ENCODE measurements around the gene SORL1. TPM values are rescaled to one million over a fixed set of nuclear protein-coding genes. Genes with fewer than 3 reads are reported as not detected.

Gene SORL1
- total RNA-seq, 1 experiment from 2014 or later: 4.5 TPM

DNA sequence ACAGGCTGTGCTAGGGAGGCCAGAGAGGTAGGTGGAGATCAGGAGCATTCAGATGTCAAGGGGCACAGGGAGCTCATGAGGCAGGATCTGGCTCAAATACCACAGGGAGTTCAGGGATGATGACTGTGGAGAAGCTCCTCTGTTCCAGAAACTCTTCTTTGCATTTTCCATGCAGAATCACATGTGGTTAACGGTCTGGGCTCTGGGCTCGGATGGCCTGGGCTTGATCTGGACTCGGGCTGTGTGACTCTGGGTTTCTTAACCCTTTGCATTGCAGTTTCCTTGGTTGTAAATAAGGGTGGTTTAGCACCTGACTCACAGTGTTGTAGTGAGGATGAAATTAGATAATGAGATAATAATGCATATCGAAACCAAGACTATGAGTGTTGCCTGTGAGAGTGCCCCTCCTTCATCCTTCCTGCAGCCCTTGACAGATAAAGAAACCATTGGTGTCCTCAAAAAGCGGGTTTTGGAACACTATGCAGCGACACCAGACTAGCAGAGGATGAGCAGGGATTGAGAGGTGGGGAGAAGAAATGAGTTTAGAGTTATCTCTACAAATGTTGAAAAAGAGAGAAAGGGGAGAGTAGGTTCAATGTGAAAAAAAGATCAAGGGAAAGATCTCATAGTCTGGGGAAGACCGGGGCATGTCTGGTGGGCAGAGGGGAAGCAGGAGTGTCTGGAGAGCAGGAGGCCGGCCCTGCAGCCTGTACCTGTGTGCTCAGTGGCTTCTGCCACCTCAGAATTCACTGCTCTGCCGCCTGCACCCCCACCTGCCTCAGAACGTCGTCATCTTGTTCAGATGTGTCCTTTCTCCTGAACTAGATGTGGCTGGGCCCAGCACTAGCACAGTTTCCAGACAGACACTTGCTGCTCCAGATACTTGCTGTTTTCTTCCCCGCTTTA is 198.5 kb downstream of the SORL1 start:
- no peak for DNase-seq (ENCODE audit: extremely low read depth, low read depth)

DNA sequence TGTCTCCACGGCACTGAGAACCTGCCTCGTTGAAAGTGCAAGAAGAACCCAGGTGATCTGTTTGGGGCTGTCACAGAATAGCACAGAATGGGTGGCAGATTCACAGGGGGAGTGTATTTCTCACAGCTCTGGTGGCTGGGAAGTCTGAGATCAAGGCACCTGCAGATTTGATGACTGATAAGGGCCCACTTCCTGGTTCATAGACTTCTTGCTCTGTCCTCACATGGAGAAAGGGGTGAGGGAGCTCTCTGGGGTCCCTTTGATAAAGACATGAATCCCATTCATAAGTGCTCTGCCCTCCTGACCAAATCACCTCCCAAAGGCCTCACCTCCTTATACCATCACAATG is 199.1 kb downstream of the SORL1 start:
- DNase-seq (ENCODE audit: extremely low read depth, low read depth): no peak

DNA sequence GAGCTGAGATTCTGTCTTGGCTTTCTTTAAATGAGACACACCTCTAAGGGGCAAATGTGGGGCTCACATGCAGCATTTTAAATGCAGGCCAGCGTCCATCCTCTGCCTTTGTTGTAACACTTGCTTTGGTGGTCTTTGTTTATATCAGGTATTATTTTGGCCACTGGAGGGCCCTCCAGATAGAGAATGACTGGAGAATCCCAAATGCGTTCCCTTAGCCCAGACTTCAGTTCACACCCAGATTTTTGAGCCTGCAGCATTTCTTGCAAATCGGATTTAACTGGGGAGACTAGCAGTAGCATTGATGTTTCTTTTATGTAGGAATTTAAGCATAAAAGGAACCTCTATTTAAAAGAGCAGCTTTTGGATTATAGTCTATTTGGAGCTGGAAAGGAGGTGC is 200.9 kb downstream of the SORL1 start:
- DNase-seq (ENCODE audit: extremely low read depth, low read depth): no peak

DNA sequence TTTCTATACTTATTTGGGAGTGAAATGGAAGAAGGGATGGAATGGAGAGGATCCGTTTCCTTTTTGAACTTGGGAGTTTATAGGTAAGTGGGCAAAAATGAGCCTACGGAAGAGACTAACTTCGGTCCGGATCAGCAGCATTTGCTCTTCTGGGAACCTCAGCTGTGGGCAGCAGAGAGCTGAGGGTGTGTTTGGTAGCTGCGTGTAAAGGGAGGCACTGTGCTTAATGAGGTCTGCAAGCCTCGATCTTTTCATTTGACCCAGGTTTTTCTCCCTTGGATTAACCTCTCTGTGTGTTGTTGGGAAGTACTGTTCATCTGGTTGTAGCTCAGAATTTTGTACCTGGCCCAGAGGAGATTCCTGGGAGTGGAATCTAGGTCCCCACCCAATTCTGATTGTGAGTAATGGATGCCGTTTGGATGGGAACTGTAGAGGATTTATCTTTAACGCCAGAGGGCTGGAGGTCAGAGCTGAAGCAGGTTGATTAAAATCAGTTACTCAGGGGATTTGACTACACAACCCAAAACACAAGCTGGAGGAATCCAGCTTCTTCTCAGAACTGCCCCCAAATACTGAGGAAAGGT is 202.2 kb downstream of the SORL1 start:
- DNase-seq (ENCODE audit: extremely low read depth, low read depth): peak; percentile 24

DNA sequence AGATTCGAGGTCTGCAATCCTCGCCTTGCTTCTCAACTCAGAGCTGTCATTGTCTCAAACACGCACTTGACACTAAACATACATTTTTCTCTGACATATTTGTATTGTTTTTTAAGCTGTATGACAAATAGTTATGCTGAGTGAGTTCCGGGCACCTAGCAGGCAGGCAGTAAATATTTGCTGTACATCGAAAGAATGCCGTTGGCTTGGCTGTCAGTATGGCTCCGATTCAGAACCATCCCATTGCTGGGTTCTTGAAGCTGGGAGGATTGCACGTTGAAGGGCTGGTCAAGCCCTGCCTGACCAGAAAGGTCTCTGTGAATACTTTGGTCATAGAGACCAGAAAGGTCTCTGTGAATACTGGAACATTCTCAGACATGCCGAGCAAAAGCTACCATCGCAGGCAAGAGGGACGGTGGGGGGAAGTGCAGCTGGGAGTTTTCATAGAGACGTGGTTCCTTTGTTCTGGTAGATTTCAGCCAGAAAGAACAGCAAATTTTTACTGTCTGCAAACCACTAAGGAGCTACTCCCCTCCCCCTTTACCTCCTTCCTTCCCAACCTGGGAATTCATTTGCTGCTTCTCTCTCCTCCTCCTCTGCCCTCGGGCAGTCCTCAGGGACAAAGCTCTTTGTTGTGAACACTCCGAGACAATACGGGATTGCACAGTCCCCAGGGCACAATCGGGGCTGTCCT is 202.9 kb downstream of the SORL1 start:
- DNase-seq (ENCODE audit: extremely low read depth, low read depth): no peak

DNA sequence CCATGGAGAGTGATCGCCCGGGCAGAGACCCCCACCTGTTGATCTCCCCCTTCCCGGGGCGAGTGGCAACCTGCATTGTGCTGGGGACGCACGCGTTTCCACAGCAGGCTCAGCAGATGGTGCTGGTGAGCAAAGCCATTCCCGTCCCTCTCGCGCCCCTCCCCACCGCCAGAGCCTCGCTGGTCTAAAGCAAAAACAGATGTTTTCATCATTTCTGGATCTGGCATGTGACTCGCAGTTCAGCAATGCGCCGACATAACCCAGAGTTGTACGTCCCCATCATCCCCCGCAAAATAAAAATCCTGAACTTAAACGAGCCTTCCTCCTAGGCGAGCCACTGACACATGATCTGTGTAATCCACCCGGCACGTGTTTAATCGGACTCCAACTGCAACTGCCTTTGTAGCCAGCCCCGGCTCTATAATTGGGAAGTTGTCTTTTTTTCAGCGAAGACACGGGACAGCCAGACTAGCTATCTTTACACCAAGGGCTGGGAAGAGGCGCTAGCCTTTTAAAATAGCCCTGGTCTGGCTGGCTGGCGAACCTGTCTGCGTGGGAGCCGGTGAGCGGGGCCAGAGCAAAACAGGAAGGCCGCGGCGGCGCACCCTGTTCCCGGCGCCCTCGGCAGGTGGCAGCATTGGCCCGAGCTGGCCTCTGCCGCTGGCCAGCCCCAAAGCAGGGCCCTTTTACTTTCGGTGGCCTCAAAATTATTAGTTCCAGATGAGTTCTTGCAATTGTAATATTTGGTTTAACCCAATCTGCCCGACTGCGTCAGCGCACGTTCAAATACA is 203.6 kb downstream of the SORL1 start:
- peak; percentile 60 for DNase-seq (ENCODE audit: extremely low read depth, low read depth)

DNA sequence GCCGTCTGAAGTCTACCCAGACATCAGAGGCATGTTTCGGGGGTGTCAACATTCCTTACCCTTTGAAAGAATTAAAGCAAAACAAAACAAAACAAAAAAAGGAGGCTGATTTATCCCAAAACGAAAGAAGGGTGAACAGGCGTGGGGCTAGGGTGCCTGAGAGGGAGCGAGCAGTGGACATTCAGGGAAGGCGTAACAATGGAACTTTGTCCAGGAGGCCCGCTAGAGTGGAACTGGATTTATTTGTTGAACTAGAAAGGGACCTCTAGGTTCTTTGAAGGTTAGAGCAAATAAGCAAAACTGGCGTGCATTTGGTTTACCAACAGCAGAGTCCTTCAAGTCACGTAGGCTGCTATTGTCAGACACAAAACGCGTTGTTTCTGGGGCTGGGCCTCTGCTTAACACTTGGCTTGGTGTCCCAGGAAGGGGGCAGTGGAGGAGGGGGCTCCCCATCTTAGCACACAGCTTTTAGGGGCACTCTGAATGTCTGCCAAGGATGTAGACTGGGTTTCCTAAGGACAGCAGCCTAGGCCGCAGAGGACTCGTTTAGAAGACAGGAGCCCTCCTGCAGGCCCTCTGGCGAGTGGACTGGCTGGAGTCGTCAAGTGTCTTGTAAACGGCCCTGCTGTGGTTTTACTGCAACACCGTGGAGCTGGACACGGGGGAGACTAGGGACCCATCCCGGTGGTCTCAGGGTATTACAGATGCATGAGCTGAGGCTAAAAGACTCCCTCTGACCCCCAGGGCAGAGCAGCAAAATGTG is 204.4 kb downstream of the SORL1 start:
- DNase-seq (ENCODE audit: extremely low read depth, low read depth): no peak

DNA sequence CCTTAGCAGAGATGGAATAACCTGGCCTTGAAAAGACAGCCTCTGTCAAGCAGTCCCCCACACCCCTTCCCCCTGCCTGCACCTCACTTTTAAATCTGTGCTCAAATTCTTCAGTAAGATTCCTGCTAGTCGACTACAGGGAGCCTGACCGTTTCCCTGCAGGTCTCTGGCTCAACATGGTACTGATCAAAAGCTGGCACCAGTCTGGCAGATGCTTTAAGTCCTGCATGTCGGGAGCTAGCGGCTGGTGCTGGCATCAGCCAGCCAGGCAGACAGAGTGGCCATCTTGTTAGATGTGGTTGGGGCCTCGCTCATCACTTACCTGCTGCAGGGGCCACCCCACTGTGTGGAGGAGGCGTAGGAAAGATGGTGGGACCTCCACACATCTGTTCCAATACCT is 205.0 kb downstream of the SORL1 start:
- DNase-seq (ENCODE audit: extremely low read depth, low read depth): no peak

DNA sequence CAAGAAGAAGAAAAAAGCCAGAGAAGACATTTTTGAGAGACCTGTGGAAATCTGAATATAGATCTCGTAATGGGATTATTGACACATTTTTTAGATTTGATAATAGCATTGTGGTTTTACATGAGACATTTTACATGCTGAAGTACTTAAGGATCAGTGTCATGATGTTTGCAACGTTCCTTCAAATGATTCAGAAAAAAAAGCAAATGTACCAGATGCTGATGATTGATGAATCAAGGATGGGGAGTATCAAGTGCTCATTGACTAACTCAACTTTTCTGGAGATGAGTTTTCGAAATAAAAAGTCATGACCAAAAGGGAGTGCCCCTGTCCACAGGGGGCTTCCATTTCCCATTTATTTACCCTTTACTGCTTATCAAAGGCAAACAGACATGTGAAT is 207.7 kb downstream of the SORL1 start:
- no peak for DNase-seq (ENCODE audit: extremely low read depth, low read depth)

DNA sequence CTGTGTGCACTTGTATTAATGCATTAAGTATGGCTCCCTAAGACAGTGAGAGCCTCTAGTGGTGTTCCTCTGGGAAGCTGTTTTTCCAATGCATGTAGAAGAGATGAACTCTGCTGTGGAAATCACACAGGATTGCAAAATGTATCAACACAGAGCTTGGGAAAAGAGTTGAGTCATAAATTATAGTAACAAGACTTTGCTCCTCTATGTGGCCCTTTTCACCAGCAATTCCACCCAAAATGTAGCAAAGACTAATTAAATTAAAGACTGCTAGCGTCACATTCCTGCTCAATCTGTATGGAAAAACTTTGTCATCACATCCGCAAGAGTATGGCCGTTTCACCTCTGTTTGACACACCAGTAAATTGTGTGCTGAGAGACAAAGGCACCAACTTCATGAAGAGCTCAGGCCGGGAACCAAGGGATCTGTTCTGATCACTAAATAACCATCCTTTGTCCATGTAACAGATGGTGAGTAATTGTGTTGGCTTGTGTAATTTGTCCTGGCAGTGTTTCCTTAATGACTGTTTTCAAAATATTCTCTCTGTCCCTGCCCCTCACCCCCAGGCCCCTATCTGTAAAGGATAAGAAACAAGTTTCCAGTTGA is 209.9 kb downstream of the SORL1 start:
- DNase-seq (ENCODE audit: extremely low read depth, low read depth): no peak

DNA sequence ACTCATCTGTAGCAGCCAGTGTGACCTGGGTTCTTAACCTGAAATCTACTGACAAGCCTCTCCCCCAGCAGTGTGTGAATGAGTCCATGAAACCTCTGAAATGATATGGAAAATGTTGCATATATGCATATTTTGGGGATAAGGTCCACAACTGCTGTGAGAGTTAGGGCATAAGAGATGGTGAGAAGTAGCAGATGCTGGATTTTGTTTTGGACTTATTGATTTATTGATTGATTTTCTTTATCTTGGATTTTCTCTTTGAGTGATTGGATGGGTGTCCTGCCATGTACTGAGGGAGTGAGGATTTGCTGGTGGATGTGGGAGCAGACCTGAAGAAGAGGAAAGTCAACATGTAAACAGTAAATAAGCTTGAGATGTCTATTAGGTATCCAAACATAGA is 212.0 kb downstream of the SORL1 start:
- no peak for DNase-seq (ENCODE audit: extremely low read depth, low read depth)

DNA sequence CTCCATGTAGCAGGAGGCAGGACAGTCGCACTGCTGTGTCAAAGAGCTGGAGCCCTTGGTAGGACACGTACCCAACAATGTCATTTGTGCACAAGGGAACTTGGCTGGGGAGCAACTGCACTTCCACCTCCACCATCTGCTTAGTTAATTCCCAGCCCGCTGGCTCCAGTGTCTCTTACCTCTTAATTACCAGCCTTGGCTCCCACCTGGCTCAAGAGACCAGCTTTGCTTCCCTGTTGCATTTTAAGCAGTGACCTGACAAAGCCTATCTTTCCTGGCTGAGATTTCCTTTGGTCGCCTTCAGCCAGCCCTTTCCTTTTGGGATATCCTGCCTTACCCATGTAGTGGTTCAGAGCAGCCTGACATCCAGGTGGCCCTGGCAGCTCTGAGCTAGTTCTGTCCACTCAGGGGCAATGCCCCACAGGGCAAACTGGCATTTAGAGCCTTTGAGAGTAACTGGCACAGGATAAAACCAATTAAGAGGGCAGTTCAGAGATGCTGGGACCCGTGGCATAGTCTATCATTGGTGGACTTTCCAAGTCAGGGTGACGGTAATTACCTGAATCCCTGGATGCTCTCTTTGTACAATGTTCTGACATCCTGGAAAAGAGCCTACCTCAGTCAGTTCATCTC is 213.2 kb downstream of the SORL1 start:
- DNase-seq (ENCODE audit: extremely low read depth, low read depth): no peak

DNA sequence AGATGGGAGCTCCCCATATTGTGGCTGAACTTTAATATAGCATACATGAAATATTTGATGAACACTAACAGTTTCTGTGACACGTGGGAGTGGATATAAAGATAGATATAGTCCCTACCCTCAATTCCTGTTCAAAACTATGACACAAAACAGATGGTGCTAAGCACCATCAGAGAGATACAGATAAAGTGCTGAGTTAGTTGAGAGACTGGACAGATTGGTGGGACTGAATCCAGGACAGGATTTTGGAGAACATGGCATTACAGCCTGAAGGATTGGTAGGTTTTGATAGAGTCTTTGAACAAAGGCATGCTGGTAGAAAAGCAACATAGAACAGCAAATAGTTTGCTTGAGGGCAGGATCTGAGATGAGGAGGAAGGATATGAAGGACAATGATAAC is 215.7 kb downstream of the SORL1 start:
- no peak for DNase-seq (ENCODE audit: extremely low read depth, low read depth)

DNA sequence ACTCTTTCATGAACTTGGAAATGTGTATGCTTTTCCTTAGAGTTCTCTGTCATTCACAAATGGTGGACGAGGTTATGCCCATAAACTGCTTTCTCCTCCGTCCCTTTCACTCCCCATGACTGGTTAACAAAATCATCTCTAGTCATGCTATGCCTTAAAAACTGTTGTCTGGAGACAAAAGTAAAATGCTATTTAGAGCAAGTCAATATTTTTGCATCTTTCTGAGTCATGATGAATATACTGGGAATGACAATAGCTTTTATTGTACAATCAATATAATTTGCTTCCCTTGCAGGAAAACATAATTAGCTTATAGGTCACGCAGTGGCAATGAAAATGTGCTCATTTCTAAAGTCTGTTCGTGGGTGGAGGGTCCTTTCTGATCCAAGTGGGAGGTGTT is 217.3 kb downstream of the SORL1 start:
- DNase-seq (ENCODE audit: extremely low read depth, low read depth): no peak

DNA sequence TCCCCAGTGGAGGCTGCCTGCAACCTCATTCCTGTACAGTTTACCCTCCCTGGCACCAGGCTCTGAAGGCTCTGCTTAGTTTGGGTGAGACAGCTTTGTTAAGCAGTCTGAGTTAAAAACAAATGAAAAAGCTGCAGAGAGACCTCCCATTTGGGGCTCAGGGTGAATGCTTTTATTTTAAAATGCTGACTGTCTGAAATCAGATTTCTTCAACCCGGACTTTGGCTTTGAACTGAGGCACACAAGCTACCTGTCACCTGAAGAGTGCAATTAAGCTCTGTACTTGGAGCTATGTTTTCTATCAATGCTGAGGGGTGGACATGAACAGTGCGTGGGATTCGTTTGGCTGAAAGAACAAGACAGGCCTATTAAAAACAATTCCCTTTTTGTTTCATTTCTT is 218.2 kb downstream of the SORL1 start:
- DNase-seq (ENCODE audit: extremely low read depth, low read depth): no peak

DNA sequence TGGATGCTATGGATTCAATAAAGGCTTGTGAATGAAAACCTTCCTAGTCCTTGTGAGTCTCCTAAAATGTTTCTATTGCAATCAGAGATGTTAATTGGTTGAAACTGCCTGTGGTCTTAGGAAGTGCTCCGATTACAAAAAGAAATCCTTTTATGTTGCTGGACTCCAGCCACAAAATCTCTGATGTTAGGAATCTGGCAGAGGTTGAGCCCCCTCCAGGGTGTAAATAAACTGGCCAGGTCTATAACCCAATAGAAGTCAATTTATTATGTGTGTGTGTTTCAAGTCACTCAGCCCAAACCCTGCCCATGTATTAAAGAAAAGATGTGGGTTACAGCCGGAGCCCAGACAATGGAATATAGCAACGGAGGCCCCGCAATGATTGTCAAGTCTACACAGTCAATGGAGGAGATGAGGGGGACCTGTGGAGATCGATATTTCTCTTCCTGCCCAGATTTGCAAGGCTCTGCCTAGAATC is 218.7 kb downstream of the SORL1 start:
- no peak for DNase-seq (ENCODE audit: extremely low read depth, low read depth)

DNA sequence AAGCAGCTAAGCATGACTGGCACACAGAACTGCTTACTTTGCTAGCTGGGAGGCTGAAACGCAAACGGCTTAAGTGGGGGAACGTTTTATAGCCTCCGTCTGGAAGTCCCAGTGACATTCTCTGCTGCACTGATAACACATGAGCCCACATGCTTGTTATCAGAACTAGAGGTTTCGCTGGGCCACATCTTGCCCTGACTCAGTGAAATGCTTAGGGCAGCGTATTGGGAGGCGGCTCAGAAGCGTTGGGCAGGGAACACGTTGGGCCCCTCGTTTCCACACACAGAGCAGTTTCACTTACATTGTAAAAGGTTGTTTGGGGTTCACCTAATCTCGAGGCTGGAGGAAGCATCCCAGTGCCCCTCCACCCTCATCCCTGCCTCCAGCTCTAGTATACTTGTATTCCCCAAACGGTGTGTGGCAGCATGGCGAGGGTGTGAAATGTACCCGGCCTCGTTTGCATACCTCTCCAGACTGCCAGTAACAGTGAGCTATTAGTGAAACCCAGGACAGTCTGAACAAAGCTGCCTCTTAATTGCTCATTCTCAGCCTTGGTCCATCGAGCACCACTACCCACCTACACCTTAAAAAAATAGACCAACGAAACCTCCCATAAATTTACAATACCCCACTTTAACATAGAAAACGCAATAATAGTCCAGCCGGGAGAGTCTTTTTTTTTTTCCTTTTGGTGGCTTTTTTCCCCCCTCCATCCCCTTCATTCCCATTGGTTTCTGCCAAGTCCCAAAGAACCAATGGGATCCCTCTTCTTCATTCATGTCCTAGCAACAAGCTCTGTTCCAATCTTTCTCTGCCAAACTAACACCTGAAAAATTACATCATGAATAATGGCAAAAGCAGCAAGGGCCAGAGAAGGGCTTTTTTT is 219.4 kb downstream of the SORL1 start:
- no peak for DNase-seq (ENCODE audit: extremely low read depth, low read depth)
